Adipocyte (in vitro differentiated cells): Measurements from ENCODE around the gene LY6G6D.
A peak's percentile ranks its signal among the peaks of the same experiment; 100 is the strongest.

Experiments used
- DNase-seq: peaks from one replicate; pipeline ENCODE4 v3.0.0-alpha.2; 2015; ENCODE audit warnings: low read depth
- H3K27me3 ChIP-seq: replicated peaks from 2 replicates; pipeline ENCODE4 v1.7.0; 2013; ENCODE audit warnings: mild to moderate bottlenecking, low read length, moderate library complexity; ENCODE audit not compliant: control insufficient read depth, insufficient read depth
- H3K36me3 ChIP-seq: 2 replicates; pipeline ENCODE4 v1.7.0; 2013; ENCODE audit warnings: low read length, mild to moderate bottlenecking, moderate library complexity; ENCODE audit not compliant: control insufficient read depth, insufficient read depth, severe bottlenecking
- H3K4me1 ChIP-seq: 2 replicates; pipeline ENCODE4 v1.7.0; 2013; ENCODE audit warnings: mild to moderate bottlenecking, low read length, moderate library complexity; ENCODE audit not compliant: control insufficient read depth, insufficient read depth
- H3K4me3 ChIP-seq: 2 replicates; pipeline ENCODE4 v1.7.0; 2013; ENCODE audit warnings: mild to moderate bottlenecking, low read length, moderate library complexity
- H3K9ac ChIP-seq: 2 replicates; pipeline ENCODE4 v1.7.0; 2013; ENCODE audit warnings: mild to moderate bottlenecking, low read length, moderate library complexity
- H3K9me3 ChIP-seq: 2 replicates; pipeline ENCODE4 v1.7.0; 2013; ENCODE audit warnings: mild to moderate bottlenecking, low read length, moderate library complexity; ENCODE audit not compliant: control insufficient read depth

The LY6G6D gene

DNA sequence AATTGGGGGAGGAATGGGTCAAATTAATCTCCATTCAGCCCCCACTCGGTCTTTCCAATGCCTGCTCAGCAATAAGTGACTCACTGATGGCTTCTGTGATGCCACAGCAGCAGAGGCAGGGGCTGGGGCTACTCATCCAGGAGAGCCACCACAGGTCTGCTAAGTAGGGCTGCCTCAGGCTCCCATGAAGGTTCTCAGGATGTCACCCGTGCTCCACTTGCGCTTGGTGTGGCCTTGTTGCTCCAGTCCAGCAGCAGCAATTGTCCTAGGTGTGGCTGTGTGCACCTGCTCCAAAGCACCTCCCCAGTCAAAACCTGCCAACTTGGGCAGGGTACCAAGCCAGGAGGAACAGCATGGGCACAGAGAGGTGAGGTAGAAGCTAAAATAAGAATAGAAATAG lies 7.0 kb downstream of the LY6G6D start:
- Histone ChIP-seq H3K9ac (no peak overlapping the region), H3K36me3 (peaks cover 11% of the 10 kb centered on the region), H3K9me3 (no peaks in the 10 kb centered on the region), H3K4me3 (no peak overlapping the region), H3K4me1 (peaks cover 3% of the 10 kb centered on the region), H3K27me3 (peaks cover 2% of the 10 kb centered on the region)
- DNase-seq, result no peak

DNA sequence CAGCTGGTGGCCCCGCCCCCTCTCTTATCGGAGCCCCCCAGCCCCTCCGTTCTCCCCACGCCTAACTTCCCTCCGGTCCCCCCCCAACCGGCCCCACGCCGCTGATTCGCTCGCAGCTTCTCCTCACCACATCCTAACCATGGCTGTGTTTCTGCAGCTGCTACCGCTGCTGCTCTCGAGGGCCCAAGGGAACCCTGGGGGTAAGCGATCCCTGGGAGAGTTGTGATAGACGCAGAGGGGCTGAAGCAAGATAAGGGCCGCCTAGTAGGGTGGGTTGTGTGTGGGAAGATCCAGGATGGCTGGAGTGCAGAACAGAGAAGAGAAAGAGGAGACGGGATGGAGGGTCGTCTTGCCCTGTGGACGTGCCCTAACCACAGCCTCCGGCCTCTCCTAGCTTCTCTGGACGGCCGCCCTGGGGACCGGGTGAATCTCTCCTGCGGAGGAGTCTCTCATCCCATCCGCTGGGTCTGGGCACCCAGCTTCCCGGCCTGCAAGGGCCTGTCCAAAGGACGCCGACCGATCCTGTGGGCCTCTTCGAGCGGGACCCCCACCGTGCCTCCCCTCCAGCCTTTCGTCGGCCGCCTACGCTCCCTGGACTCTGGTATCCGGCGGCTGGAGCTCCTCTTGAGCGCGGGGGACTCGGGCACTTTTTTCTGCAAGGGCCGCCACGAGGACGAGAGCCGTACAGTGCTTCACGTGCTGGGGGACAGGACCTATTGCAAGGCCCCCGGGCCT lies 8.3 kb downstream of the LY6G6D start, which contains the start of gene MPIG6B:
TSS of gene MPIG6B (plus strand) at position 129 of the 735 bp plus-strand sequence. CDS start at position 140, 11 bp downstream.
- DNase-seq, result no peak
- H3K9ac ChIP-seq, result no peak within 1 kb of the TSS
- peaks cover 15% of the 10 kb centered on the region for H3K36me3 ChIP-seq
- H3K4me1 ChIP-seq, result peaks cover 13% of the 10 kb centered on the region
- no peak within 1 kb of the TSS for H3K4me3 ChIP-seq
- no peaks in the 10 kb centered on the region for H3K9me3 ChIP-seq
- peaks cover 2% of the 10 kb centered on the region for H3K27me3 ChIP-seq

DNA sequence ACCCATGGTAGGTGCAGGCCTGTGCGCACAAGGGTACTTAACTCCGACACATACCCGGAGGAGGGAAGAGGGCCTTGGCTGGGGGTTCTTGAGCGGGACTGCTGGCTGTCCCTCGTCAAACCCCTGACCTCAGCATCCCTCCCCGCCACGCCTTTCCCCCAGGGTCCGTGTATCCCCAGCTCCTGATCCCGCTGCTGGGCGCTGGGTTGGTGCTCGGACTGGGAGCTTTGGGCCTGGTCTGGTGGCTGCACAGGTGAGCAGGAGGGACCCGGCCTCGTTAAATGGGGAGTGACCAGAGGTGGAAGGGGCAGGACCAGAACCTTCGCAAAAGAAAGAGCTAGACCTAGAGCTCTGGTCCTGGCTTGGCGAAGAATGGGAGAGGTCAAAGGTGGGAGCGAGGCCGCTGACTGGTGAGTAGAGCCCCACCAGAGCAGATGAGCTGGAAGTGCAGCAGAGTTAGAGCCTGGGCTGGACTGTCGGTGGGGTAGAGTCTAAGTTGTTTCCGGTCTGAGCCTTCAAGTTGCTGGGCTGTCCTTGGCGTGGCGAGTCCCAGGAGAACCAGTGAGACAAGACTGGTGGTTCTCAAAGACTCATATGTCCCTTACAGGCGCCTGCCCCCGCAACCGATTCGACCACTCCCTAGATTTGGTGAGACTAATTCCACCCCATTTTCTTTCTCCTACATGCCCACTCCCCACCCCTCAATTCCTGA lies 9.0 kb downstream of the LY6G6D start:
- Histone ChIP-seq H3K9me3 (no peaks in the 10 kb centered on the region), H3K27me3 (peaks cover 2% of the 10 kb centered on the region), H3K36me3 (peaks cover 15% of the 10 kb centered on the region), H3K4me3 (no peak overlapping the region), H3K4me1 (peaks cover 18% of the 10 kb centered on the region), H3K9ac (no peak overlapping the region)
- DNase-seq, result no peak

DNA sequence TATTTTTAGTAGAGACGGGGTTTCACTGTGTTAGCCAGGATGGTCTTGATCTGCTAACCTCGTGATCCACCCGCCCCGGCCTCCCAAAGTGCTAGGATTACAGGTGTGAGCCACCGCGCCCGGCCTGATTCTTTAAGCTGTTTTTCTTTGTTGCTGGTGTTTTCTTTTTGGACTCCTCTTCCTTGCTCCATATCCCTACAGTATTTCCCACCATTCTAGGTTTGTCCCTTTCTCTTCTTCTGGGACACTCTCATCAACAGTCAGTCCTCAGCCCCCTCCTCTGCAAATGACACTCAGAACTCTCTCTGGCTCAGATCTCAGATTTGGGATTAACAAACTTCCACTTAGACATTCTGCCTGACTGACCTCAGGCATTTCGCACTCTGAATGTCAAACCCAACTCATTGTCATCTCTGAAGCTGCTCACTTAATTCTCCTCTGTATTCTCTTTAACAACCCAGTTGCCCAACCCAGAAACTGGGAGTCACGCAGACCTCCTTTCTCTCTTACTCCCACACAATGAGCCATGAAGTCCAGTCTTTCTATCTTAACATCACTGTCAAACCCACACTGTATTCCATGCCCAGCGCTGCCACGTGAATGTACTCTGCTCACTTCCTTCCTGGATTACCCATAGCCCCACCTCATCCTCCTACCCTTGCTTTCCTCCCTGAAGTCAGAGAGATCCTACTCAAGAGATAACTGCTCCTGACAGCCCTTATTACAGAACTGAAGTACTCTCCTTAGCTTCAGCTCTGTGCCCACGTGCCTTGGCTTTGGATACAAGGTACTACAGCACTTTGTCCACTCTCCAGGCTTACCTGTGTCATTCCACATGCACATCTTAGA lies 10.6 kb downstream of the LY6G6D start:
- peaks cover 18% of the 10 kb centered on the region for H3K36me3 ChIP-seq
- H3K9me3 ChIP-seq, result no peaks in the 10 kb centered on the region
- H3K4me3 ChIP-seq, result no peak overlapping the region
- H3K4me1 ChIP-seq, result peaks cover 23% of the 10 kb centered on the region
- H3K9ac ChIP-seq, result no peak overlapping the region
- H3K27me3 ChIP-seq, result no peaks in the 10 kb centered on the region
- DNase-seq, result no peak

DNA sequence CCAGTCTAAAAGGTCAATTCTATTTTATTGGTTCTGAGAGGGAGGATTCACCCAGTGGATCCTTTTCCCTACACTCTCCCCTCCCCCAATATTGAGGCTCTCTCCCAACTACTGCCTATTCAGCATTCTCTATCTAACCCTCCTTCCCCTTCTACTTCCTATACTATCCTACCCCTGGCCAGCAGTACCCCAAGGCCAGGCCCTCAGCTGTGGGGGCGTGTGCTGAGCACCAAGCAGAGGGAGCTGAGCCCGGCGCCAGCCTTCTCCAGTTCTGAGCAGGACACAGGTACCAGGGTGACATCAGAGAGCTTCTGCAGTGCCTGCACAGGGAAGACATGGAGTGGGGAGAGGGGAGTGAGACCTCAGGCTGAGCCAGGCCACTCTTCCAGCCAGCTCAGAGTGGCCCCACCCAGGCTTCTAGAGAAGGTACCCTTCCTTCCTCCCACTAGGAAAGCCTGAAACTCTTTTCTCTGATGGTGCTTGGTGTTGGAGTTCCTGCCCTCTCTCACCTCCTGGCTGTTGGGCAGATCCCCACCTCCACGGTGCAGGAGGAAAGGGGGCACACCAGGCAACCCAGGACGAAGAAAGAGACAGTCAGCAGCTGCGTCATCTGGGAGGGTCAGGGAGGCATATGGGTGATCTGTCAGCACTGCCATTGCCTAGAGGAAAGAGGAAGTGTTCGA lies 12.0 kb downstream of the LY6G6D start:
- DNase-seq, result no peak
- H3K4me1 ChIP-seq, result peaks cover 24% of the 10 kb centered on the region
- peaks cover 31% of the 10 kb centered on the region for H3K36me3 ChIP-seq

DNA sequence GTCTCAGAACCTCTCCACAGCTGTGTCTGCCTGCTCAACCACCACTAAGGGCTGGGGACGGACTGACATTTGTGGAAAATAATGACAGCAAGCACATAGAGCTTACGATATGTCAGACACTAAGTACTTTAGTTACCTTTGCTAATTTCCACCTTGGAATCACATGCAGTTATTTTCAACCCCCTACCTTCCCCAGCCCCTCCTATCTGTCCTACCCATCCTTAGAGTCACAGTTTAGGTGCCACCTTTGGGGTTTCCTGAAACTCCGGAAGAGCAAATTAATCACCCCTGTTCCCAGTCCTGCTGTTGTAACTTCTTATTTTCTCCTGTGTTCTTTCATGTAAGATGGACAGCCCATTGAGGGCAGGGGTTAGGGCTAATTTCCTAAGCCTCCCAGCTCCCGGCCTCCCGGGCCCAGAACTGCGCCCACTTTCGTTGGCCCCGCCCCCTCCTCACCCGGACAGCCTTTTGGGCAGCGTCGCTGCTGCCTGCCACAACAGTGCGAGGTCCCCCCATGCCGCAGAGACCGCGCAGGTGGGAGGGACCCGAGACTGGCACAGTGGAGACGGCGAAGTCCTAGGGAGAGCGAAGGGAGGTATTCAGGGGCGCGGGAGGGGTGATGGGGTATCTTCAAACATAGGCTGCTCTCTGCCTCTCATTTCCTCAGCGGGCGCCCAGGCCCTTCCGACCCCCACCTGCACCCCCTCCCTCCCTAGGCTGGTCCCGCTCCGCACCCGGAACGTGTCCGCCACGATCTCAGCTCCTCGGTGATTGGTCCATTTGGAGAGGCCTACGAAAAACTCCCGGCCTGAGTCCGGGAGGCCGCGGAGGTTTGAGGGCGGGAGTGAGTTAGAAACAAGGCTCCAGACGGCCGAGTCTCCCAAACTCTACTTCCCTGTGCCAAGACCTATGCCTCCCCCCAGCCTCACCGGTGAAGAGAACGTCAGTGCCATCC lies 12.8 kb downstream of the LY6G6D start:
- no peak for DNase-seq
- H3K9me3 ChIP-seq, result no peaks in the 10 kb centered on the region
- no peaks in the 10 kb centered on the region for H3K27me3 ChIP-seq
- peak overlapping the region; percentile 94 for H3K4me3 ChIP-seq
- peaks cover 24% of the 10 kb centered on the region for H3K4me1 ChIP-seq
- H3K36me3 ChIP-seq, result peaks cover 37% of the 10 kb centered on the region
- H3K9ac ChIP-seq, result peak overlapping the region; percentile 93

More for the DNA sequence above, 12.0 kb downstream of the LY6G6D start:
- no peak overlapping the region for H3K9ac ChIP-seq
- H3K4me3 ChIP-seq, result peak overlapping the region; percentile 94
- H3K9me3 ChIP-seq, result no peaks in the 10 kb centered on the region
- H3K27me3 ChIP-seq, result no peaks in the 10 kb centered on the region

DNA sequence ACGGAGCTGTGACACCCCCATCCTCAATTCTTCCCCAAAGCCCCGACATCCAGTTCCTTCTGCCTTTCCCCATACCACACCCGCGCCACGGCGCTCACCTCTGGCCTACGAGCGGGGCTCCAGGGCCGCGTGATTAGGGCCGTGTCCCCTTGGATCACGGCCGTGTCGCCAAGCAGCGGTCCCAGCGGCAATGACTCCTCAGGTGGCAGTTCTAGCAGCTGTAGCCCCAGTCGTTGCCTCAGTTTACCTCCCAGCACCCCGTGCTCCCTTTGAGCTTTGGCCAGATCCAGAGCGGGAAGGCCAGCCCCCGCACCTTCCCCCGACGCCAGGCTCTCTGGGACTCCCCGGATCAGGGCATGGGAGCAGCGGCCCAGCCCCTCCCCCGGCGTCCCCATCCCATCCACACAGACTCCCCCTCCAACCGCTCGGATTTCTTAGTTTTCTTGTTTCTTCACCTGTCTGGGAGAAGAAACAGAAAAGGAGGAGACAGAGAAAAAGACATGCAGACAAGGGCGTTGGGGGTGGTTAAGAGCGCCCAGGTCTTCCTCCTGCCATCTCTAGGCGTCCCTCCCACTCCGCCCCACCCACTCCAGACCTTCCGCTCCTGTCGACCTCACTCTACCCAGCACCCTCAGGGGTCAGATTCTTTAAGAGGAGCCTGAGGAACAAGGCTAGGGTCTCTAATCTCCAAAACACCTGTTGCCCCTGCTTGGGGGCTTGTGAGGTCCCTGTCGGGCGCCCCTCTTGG lies 13.8 kb downstream of the LY6G6D start, which contains the start of gene DDAH2:
TSS of gene DDAH2 (minus strand) at position 533 of the 748 bp plus-strand sequence. CDS start at position 395, 138 bp downstream.
- no peak for DNase-seq
- Histone ChIP-seq H3K9me3 (no peaks in the 10 kb centered on the region), H3K36me3 (peaks cover 46% of the 10 kb centered on the region), H3K27me3 (no peaks in the 10 kb centered on the region), H3K9ac (peak within 1 kb of the TSS; percentile 93), H3K4me1 (peaks cover 27% of the 10 kb centered on the region), H3K4me3 (peak within 1 kb of the TSS; percentile 94)

DNA sequence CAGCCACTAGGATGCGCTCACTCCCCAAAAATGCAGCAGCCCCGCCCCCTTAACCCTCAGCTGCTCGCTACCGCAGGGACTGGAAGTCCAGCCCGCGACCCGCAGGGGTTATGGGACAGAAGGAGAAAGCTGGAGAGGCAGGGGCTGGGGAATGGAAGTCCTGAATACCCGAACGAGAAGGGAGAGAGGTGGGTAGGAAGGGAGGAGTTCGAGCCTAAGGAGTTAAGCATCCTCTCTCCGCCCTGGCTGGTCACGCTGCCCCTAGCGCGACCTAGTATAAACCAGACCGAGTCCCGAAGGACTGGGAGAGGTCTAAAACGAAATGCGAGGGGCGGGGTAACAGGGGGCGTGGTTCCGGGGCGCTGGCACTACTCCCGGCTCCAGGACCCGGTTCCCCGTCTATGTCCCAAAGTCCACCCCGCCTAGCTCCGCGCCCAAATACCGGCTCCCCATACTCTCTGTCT lies 14.4 kb downstream of the LY6G6D start:
- peak; percentile 95 for DNase-seq
- no peaks in the 10 kb centered on the region for H3K27me3 ChIP-seq
- H3K4me1 ChIP-seq, result peaks cover 33% of the 10 kb centered on the region
- peaks cover 50% of the 10 kb centered on the region for H3K36me3 ChIP-seq
- H3K9me3 ChIP-seq, result no peaks in the 10 kb centered on the region
- H3K4me3 ChIP-seq, result peak overlapping the region; percentile 94
- peak overlapping the region; percentile 93 for H3K9ac ChIP-seq

DNA sequence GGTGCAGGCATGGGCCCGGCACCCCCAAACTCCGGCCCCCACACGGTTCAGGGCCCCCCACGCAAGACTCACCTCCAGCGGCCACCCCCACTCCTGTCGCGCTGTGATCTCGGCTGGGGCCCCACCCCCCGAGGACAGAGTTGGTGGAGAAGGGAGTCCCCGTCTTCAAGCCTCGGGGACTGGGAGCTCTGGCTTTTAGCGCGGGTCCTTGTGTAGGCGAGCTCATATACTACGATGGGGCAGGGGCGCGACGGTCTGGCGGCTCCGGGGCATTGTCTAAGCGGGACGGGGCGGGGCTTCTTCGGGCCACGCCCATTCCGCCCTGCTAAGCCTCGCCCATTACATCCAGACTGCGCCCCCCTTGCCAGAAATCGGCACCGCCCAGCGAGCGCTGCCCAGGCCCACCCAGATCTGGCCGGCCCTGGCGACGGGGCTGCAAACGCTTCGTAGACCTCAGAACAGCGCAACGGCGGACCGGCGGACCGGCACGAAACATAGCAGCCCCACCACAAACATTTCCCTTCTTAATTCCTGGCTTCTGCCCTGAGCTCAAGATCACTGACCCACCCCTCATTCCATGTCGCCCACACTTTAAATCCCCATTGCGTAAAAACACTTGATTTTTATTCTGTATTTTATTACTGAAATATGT lies 15.0 kb downstream of the LY6G6D start:
- no peaks in the 10 kb centered on the region for H3K27me3 ChIP-seq
- H3K9ac ChIP-seq, result peak overlapping the region; percentile 93
- DNase-seq, result peak; percentile 96
- peaks cover 37% of the 10 kb centered on the region for H3K4me1 ChIP-seq
- H3K4me3 ChIP-seq, result peak overlapping the region; percentile 94
- H3K9me3 ChIP-seq, result no peaks in the 10 kb centered on the region
- peaks cover 50% of the 10 kb centered on the region for H3K36me3 ChIP-seq
